Mucosa of stomach (tissue), 1 donor: ENCODE results near the gene RASSF3.
"Not testable (repeated sequence)": the region's sequence is repeated elsewhere in the genome, so short reads cannot be mapped to it uniquely, and the experiment has no call there.

Experiments
- H3K27me3 ChIP-seq: one replicate; pipeline ENCODE4 v1.7.0; 2013; ENCODE audit warnings: mild to moderate bottlenecking, low read length; ENCODE audit not compliant: control insufficient read depth, insufficient read depth
- H3K36me3 ChIP-seq: one replicate; pipeline ENCODE4 v1.7.0; 2013; ENCODE audit warnings: low read length; ENCODE audit not compliant: control insufficient read depth, insufficient read depth
- H3K4me1 ChIP-seq: one replicate; pipeline ENCODE4 v1.7.0; 2013; ENCODE audit warnings: mild to moderate bottlenecking, low read length; ENCODE audit not compliant: control insufficient read depth, insufficient read depth
- H3K4me3 ChIP-seq: one replicate; pipeline ENCODE4 v1.7.0; 2013; ENCODE audit warnings: low read length
- H3K9ac ChIP-seq: one replicate; pipeline ENCODE4 v1.7.0; 2013; ENCODE audit warnings: mild to moderate bottlenecking, low read length, moderate library complexity
- H3K9me3 ChIP-seq: one replicate; pipeline ENCODE4 v1.7.0; 2013; ENCODE audit warnings: mild to moderate bottlenecking, low read length, moderate library complexity; ENCODE audit not compliant: control insufficient read depth
- donor health status: Pancreatic carcinoma.

RASSF3 gene

DNA sequence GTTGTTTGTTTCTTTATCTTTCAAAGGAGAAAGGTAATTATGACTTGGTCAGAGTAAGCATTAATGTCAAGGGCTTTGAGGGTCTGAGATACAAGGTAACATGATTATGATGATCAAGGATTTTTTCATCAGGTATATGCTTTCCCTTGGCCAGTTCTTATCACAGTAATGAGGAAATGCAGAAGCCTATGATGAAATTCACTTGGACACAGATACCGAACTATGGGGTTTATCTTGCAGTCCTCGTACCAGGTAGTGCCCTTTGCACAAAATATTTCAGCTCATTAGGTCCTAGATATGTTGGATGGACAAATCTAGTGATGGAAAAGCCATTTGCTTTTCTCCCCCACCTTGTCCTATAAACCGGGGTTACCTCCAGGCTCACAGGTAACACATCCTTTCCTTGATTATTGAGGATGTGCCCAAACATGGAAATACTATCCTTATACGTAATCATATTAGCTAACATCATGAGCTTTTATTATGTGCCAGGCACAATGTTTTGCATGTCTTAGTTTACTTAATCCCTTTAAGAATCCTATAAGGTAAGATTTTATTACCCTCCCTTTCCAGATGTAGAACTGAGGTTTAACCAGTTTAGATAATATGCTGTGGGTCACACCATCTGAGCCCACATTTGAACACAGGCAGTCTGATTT is 7.0 kb upstream of the RASSF3 start:
- H3K9ac ChIP-seq: no peak overlapping the region
- H3K4me1 ChIP-seq: peaks cover 4% of the 10 kb centered on the region
- no peaks in the 10 kb centered on the region for H3K27me3 ChIP-seq
- no peaks in the 10 kb centered on the region for H3K9me3 ChIP-seq
- no peaks in the 10 kb centered on the region for H3K36me3 ChIP-seq
- no peak overlapping the region for H3K4me3 ChIP-seq

DNA sequence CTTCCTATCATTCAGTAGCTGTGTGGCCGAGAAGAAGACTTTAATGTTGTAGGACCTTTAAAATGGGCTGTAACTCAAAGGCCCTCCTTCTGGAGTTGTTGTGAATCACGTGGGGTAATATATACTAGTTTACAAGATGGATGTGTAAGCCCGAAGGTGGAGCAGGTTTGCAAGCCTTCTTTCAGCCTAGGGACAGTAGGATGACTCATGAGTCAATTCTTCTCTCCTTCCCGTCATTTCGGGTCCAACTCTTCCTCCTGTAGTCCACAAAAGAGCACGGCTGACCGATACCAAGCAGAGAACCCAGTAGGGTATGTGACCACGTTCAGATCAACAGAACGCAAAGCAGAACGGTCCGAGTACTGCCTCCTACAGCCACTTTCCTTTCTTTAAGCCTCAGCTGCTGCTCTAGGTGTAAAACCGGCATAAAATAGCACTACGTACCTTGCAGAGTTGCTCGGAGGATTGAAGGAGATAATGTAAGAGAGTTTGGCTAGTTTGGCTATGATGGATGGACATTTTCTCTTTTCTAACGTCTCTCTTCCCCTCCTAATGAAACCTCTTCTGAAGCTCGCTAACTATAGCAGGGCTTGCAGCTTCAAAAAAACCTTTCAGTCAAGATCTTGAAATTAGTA is 1.3 kb upstream of the RASSF3 start:
- Histone ChIP-seq H3K36me3 (no peaks in the 10 kb centered on the region), H3K4me3 (peak overlapping the region; percentile 83), H3K9ac (peak overlapping the region; percentile 52), H3K27me3 (no peaks in the 10 kb centered on the region), H3K4me1 (no peaks in the 10 kb centered on the region), H3K9me3 (no peaks in the 10 kb centered on the region)

DNA sequence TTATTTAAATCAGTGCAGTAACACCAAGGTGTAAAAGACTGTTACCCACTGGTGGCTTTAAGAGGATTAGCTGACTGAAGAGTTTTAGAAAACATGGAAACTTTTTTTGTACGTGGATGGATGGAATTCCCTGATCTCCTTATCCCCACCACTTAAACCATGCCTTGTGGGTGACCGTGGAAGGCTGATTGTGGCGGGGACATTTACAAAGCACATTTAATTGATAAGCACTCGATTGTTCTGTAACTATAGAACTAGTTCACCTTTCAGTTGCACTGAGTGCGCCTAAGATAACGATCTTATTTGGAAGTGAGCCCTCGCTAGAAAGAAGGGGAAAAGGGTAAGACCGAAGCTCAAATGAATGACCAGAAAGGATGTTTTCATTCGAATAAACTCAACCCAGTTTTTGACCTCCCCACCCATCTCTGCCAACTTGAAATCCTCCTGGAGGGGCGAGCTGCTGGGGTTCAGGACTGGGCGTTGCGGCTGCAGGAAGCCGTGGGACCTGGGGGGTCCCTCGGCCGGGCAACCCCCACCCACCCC is 688 bp upstream of the RASSF3 start:
- no peaks in the 10 kb centered on the region for H3K4me1 ChIP-seq
- H3K9me3 ChIP-seq: no peaks in the 10 kb centered on the region
- H3K4me3 ChIP-seq: peak overlapping the region; percentile 83
- H3K9ac ChIP-seq: peak overlapping the region; percentile 52
- no peaks in the 10 kb centered on the region for H3K36me3 ChIP-seq
- no peaks in the 10 kb centered on the region for H3K27me3 ChIP-seq

DNA sequence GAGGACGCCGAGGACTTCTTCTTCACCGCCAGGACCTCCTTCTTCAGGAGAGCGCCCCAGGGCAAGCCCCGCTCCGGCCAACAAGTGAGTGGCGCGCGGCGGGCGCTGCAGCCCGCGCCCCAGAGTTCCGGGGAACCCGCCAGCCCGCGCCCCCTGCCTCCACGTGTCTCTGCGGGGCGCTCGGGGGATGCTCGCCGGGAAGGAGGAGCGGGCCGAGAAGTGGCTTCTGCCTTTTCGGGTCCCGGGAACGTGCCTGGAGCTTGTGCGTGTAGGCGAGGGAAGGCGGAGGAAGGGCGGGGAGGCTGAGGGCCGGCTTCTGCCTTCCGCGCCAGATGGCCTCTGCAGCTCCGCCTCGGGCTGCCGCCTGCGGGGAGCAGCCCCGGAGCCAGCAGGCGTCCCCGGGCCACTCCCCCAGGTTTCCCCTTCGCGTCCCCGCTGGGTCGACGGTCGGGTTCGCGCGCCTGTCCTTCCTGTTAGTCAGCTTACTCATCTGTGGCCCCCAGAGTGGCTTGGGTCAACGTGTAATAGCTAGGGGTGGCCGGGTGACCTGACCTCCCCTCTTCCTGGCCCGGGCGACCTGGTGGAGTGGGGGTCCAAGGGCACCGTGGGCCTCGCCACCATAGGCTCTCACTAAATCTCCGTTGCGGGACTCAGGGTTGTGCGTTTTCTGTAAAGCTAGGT is 505 bp downstream of the RASSF3 start:
- Histone ChIP-seq H3K4me3 (peak overlapping the region; percentile 86), H3K36me3 (no peaks in the 10 kb centered on the region), H3K27me3 (no peaks in the 10 kb centered on the region), H3K9ac (peak overlapping the region; percentile 81), H3K4me1 (no peaks in the 10 kb centered on the region), H3K9me3 (no peaks in the 10 kb centered on the region)

DNA sequence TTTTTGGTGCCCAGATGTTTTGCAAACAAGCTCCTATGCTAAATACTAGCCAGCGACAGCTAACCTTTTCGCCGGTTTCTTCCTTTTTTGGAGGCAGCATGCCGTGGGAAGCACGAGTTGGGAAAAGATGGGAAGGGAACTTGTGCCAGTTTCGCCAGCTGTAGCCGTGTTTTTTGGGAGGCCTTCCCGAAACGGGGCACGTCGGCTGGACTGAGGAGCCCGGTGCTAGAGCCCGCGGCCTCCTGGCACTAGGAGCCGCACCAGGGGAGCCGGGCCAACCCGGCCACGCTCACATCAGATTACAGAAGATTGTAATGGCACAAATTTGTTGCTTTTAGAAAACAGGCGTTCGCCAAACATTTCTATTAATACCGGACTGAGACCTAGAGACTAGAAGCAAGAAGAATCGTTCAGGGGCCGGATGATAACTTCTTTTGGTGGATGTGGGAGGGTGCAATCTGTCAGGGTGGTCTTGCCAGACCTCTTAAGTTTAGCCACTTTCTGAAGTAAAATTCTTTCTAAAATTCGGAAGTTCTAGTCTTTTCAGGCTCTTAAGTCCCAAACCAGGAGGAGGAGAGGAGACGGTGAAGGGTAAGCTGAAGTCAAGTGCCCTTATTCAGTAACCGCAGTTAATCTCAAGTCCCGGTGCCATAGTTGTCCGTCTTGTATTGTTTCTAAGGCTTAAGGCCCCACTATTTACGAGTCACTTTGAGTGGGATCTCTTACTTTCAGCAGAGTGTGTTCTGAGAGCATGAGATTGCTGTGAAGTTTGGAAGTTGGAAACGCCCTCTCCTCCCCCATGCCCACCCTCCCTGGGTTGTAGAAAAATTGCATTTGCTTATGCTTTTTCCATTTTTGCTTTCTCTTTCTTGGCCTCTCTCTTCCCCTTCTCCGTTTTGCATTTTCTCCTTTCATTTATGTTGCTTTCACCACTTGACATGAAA is 1.3 kb downstream of the RASSF3 start:
- H3K27me3 ChIP-seq: no peaks in the 10 kb centered on the region
- H3K9me3 ChIP-seq: no peaks in the 10 kb centered on the region
- no peaks in the 10 kb centered on the region for H3K4me1 ChIP-seq
- peak overlapping the region; percentile 86 for H3K4me3 ChIP-seq
- peak overlapping the region; percentile 81 for H3K9ac ChIP-seq
- H3K36me3 ChIP-seq: no peaks in the 10 kb centered on the region

DNA sequence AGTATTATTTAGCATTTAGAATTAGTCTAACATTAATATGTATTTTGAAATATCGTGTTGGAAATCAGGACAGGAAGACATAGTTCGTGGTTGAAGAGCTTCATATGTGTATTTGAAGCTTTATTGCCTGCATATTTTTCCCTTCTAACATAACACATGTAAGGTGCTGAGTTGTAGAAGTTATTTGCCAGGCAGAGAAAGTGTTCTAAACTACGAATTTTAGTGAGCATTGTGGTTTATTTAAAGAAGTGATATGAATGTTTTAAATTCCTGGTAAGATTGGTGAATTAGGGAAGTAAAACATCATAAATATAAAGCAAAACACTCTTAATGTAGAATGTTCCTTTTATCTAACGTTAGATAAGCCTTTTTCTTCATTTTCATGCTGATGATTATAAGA is 2.5 kb downstream of the RASSF3 start:
- H3K4me3 ChIP-seq: no peak overlapping the region
- H3K4me1 ChIP-seq: no peaks in the 10 kb centered on the region
- H3K9me3 ChIP-seq: no peaks in the 10 kb centered on the region
- no peaks in the 10 kb centered on the region for H3K36me3 ChIP-seq
- no peaks in the 10 kb centered on the region for H3K27me3 ChIP-seq
- no peak overlapping the region for H3K9ac ChIP-seq

DNA sequence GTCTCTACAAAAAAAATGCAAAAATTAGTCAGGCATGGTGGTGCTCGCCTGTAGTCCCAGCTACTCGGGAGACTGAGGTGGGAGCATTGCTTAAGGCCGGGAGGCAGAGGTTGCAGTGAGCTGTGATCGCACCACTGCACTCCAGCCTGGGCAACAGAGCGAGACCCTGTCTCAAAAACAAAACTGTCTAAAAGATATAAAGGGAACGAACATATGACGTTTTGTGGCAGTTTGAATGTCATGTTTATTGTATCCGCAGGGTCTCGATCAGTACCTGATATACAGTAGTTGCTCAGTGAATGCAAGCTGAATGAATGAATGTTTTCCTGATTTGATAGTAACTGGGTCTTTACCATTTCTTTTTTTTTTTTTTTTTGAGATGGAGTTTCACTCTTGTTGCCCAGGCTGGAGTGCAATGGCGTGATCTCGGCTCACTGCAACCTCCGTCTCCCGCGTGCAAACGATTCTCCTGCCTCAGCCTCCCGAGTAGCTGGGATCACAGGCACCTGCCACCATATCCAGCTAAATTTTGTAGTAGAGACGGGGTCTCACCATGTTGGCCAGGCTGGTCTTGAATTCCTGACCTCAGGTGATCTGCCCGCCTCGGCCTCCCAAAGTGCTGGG is 3.6 kb downstream of the RASSF3 start:
- H3K9ac ChIP-seq, H3K36me3 ChIP-seq, H3K9me3 ChIP-seq, H3K4me3 ChIP-seq, H3K27me3 ChIP-seq, H3K4me1 ChIP-seq: not testable (repeated sequence)

DNA sequence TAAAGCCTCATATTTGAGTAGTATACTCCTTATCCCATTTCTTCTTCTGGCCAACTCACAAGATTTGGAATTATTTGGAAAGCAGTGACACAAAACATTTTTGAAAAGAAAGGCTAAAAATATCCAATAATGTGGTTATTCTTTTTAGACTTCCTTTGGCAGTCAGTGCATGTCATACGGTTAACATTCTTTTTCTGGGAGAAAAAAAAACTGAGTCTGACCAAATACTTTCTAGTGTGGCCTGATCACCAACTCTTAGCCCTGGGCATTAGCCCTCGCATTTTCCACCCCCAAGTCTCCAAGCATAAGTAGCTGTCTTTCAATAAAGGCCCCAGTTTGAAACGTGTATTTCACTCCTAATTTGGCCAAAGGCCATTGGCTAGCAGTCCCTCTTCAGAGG is 5.9 kb downstream of the RASSF3 start:
- H3K4me3 ChIP-seq: no peak overlapping the region
- peaks cover 4% of the 10 kb centered on the region for H3K4me1 ChIP-seq
- H3K27me3 ChIP-seq: no peaks in the 10 kb centered on the region
- no peaks in the 10 kb centered on the region for H3K9me3 ChIP-seq
- H3K36me3 ChIP-seq: no peaks in the 10 kb centered on the region
- H3K9ac ChIP-seq: no peak overlapping the region

DNA sequence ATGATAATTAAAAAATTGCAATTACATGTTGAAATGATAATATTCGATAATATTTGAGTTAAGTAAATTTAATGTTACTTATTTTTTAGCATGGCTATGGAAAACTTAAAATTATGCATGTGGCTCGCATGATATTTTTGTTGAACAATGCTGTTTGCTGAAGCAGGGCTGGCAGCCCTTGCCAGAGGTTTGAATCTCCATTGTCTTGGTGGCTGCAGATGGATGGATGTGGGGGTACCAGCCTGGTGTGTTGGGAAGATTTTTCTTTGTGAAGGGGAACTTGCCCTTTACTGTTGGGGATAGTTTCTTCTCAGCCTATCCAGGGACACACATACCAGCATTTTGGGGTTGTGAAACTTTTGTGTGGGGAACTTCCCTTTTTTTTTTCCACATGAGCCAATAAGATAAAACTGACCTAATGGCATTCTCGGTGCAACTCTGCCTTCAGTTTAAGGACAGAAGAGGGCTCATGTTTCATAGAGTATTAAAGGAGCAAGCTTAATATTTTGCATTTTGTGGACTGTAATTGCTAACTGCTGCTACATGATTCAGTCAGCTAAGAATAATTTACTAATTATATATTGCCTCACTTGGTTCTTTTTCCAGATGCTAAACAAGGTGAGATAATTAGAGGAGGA is 8.8 kb downstream of the RASSF3 start:
- Histone ChIP-seq H3K36me3 (no peaks in the 10 kb centered on the region), H3K9me3 (no peaks in the 10 kb centered on the region), H3K9ac (no peak overlapping the region), H3K4me3 (no peak overlapping the region), H3K27me3 (no peaks in the 10 kb centered on the region), H3K4me1 (peaks cover 4% of the 10 kb centered on the region)

DNA sequence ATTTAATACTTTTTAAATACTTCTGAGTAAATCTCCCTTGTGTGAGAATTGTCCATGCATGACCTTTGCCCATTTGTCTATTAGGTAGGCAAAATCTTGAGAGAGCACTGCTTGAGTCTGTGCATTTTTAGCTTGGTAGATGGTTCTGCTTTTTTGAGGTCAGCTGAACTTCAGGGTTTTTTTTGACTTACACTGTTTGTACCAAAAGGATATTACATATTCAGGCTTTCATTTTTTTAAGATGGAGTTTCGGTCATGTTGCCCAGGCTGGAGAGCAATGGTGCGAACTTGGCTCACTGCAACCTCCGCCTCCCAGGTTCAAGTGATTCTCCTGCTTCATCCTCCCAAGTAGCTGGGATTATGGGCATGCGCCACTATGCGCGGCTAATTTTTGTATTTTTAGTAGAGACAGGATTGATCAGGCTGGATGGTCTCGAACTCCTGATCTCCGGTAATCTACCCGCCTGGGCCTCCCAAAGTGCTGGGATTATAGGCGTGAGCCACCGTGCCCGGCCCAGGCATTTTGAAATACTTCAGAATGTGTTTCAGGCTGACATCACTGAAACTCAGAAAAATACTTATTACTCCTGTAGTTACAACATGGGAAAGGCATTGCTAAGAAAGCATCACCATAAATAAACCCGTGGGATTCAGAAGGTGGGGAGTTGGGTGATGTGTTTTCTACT is 11.1 kb downstream of the RASSF3 start:
- H3K9ac ChIP-seq: no peak overlapping the region
- H3K4me3 ChIP-seq: no peak overlapping the region
- H3K36me3 ChIP-seq: no peaks in the 10 kb centered on the region
- H3K4me1 ChIP-seq: peaks cover 18% of the 10 kb centered on the region
- H3K9me3 ChIP-seq: no peaks in the 10 kb centered on the region
- H3K27me3 ChIP-seq: no peaks in the 10 kb centered on the region
